ENCODE data around the gene CDH4.

Gene CDH4

GRCh38 chr20:61746147-61746646 is 494.1 kb downstream of the CDH4 start:
- no peak for FAIRE-seq

GRCh38 chr20:61746781-61747180 is 494.7 kb downstream of the CDH4 start:
- FAIRE-seq = no peak

GRCh38 chr20:61748376-61748775 is 496.3 kb downstream of the CDH4 start:
- peak; percentile 52 for FAIRE-seq

GRCh38 chr20:61749406-61750075 is 497.5 kb downstream of the CDH4 start:
- no peak for FAIRE-seq

- FAIRE-seq = no peak
These were observed 498.0 kb downstream of the CDH4 start for GRCh38 chr20:61750093-61750492.

- FAIRE-seq = no peak
These were observed 500.5 kb downstream of the CDH4 start for GRCh38 chr20:61752576-61752975.

GRCh38 chr20:61753316-61753942 is 501.4 kb downstream of the CDH4 start:
- no peak for FAIRE-seq

- no peak for FAIRE-seq
These were observed 502.2 kb downstream of the CDH4 start for GRCh38 chr20:61753987-61754956.

GRCh38 chr20:61754976-61755778 is 503.1 kb downstream of the CDH4 start:
- FAIRE-seq = no peak

GRCh38 chr20:61755971-61756845 is 504.1 kb downstream of the CDH4 start:
- FAIRE-seq = no peak

GRCh38 chr20:61756966-61757677 is 505.1 kb downstream of the CDH4 start:
- no peak for FAIRE-seq

GRCh38 chr20:61757678-61758563 is 505.9 kb downstream of the CDH4 start:
- no peak for FAIRE-seq

GRCh38 chr20:61758564-61759200 is 506.6 kb downstream of the CDH4 start:
- no peak for FAIRE-seq

- FAIRE-seq = no peak
These were observed 507.4 kb downstream of the CDH4 start for GRCh38 chr20:61759286-61760065.

- FAIRE-seq = no peak
These were observed 508.3 kb downstream of the CDH4 start for GRCh38 chr20:61760321-61760720.

- no peak for FAIRE-seq
These were observed 508.7 kb downstream of the CDH4 start for GRCh38 chr20:61760731-61761130.

- no peak for FAIRE-seq
These were observed 509.5 kb downstream of the CDH4 start for GRCh38 chr20:61761453-61762166.
